ENCODE results near the gene DUS4L. TPM values are rescaled to one million over a fixed set of nuclear protein-coding genes. Genes with fewer than 3 reads are reported as not detected.
"Not testable (repeated sequence)": the region's sequence is repeated elsewhere in the genome, so short reads cannot be mapped to it uniquely, and the experiment has no call there.

Gene DUS4L
- 10 to 100 TPM; 13.5 to 19.5 (median 17.9) TPM for polyA plus RNA-seq (ENCODE audit: insufficient read length in 4 of 4)

GRCh38 chr7:107563775-107564552 lies at the start of gene DUS4L, which contains the start of gene COG5:
DUS4L (plus strand) TSS chr7:107563971; CDS start chr7:107567071, 3,100 bp downstream.
COG5 (minus strand) TSS chr7:107563920; CDS start chr7:107563896, 24 bp downstream.
- DNase-seq (ENCODE audit: low read depth in 4 of 4, low spot score in 3 of 4) = peak; percentile 70 to 92 (median 78)

- DNase-seq (ENCODE audit: low read depth in 4 of 4, low spot score in 3 of 4) = no peak
Observed at GRCh38 chr7:107526672-107527071, 37.1 kb upstream of the DUS4L start.

- DNase-seq (ENCODE audit: low read depth in 4 of 4, low spot score in 3 of 4) = no peak
Observed at GRCh38 chr7:107527196-107527595, 36.6 kb upstream of the DUS4L start.

- DNase-seq (ENCODE audit: low read depth in 4 of 4, low spot score in 3 of 4) = no peak
Observed at GRCh38 chr7:107528461-107528860, 35.3 kb upstream of the DUS4L start.

- DNase-seq (ENCODE audit: low read depth in 4 of 4, low spot score in 3 of 4) = no peak
Observed at GRCh38 chr7:107530751-107531150, 33.0 kb upstream of the DUS4L start.

- no peak for DNase-seq (ENCODE audit: low read depth in 4 of 4, low spot score in 3 of 4)
Observed at GRCh38 chr7:107534139-107534538, 29.6 kb upstream of the DUS4L start.

GRCh38 chr7:107537228-107537627 lies 26.5 kb upstream of the DUS4L start:
- not testable (repeated sequence) for DNase-seq (ENCODE audit: low read depth in 4 of 4, low spot score in 3 of 4)

- no peak for DNase-seq (ENCODE audit: low read depth in 4 of 4, low spot score in 3 of 4)
Observed at GRCh38 chr7:107538001-107538400, 25.8 kb upstream of the DUS4L start.

GRCh38 chr7:107543338-107543993 lies 20.3 kb upstream of the DUS4L start:
- DNase-seq (ENCODE audit: low read depth in 4 of 4, low spot score in 3 of 4) = no peak

GRCh38 chr7:107544848-107545591 lies 18.8 kb upstream of the DUS4L start:
- DNase-seq (ENCODE audit: low read depth in 4 of 4, low spot score in 3 of 4) = no peak

- DNase-seq (ENCODE audit: low read depth in 4 of 4, low spot score in 3 of 4) = no peak
Observed at GRCh38 chr7:107551936-107552335, 11.8 kb upstream of the DUS4L start.

- no peak for DNase-seq (ENCODE audit: low read depth in 4 of 4, low spot score in 3 of 4)
Observed at GRCh38 chr7:107555893-107556292, 7.9 kb upstream of the DUS4L start.

GRCh38 chr7:107559864-107560263 lies 3.9 kb upstream of the DUS4L start:
- DNase-seq (ENCODE audit: low read depth in 4 of 4, low spot score in 3 of 4) = no peak

- DNase-seq (ENCODE audit: low read depth in 4 of 4, low spot score in 3 of 4) = no peak
Observed at GRCh38 chr7:107560898-107561516, 2.8 kb upstream of the DUS4L start.

- peak in 1 of 4 donors; percentile 38 for DNase-seq (ENCODE audit: low read depth in 4 of 4, low spot score in 3 of 4)
Observed at GRCh38 chr7:107563081-107563774, 543 bp upstream of the DUS4L start.

GRCh38 chr7:107564553-107565298 lies 955 bp downstream of the DUS4L start:
- no peak for DNase-seq (ENCODE audit: low read depth in 4 of 4, low spot score in 3 of 4)

GRCh38 chr7:107570298-107570697 lies 6.5 kb downstream of the DUS4L start:
- DNase-seq (ENCODE audit: low read depth in 4 of 4, low spot score in 3 of 4) = no peak

GRCh38 chr7:107573537-107573936 lies 9.8 kb downstream of the DUS4L start:
- DNase-seq (ENCODE audit: low read depth in 4 of 4, low spot score in 3 of 4) = no peak

GRCh38 chr7:107579554-107579884 lies 15.7 kb downstream of the DUS4L start:
- DNase-seq (ENCODE audit: low read depth in 4 of 4, low spot score in 3 of 4) = no peak

Measured in right renal pelvis (tissue), 4 donors.